ENCODE measurements around the gene KRTAP26-1.

- TF ChIP-seq CTCF (IDR thresholded peaks at IDR 0.05) (no peak), POLR2A (IDR thresholded peaks at IDR 0.05) (no peak)
Observed at GRCh38 chr21:30329203-30329875, 9.2 kb upstream of the KRTAP26-1 start.
